NOMO-1 treated with dmso at 0.1 percent for 144 hours (cell line): Measurements from ENCODE around the gene TTYH3.
"Not testable (repeated sequence)": the region's sequence is repeated elsewhere in the genome, so short reads cannot be mapped to it uniquely, and the experiment has no call there.

Source experiments
- DNase-seq: peaks from one replicate; lab custom pipeline; 2025; ENCODE audit not compliant: unreplicated experiment; lab: John Stamatoyannopoulos, UW

The TTYH3 gene, protein sequence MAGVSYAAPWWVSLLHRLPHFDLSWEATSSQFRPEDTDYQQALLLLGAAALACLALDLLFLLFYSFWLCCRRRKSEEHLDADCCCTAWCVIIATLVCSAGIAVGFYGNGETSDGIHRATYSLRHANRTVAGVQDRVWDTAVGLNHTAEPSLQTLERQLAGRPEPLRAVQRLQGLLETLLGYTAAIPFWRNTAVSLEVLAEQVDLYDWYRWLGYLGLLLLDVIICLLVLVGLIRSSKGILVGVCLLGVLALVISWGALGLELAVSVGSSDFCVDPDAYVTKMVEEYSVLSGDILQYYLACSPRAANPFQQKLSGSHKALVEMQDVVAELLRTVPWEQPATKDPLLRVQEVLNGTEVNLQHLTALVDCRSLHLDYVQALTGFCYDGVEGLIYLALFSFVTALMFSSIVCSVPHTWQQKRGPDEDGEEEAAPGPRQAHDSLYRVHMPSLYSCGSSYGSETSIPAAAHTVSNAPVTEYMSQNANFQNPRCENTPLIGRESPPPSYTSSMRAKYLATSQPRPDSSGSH

DNA sequence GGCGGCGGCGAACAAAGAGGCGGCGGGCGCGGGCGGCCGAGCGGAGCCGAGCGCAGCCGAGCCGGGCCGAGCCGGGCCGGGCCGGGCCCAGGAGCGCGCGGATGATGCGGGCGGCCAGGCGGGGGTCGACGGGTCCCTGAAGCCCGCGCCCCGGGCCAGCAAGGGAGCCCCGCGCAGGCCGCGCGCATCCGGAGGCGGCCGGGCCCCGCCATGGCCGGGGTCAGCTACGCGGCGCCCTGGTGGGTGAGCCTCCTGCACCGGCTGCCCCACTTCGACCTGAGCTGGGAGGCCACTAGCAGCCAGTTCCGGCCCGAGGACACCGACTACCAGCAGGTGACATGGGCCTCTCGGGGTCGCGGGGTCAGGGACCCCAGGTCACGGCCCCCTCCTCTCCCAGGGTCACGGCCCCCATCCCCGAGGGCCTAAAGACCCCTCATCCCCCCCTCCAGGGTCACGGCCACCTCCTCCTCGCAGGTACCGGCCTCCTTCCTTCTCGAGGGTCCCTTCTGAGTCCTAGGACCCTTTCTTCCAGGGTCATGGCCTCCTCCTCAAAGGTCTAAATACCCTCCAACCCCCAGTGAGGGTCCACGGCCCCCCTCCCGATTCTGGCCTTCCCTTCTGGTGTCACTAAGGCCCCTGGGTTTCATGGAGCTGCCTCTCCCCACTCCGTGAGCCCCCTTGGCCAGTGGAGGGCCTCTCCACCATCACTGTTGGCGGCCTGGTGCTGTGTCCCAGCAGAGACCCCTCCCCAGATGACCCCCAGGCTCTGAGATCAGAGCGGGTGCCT, at the start of gene TTYH3:
Gene TTYH3, plus strand, starts transcription at position 41 of the 787 bp plus-strand sequence. Its CDS starts 170 bp downstream, at position 211.
- DNase-seq, result no peak

DNA sequence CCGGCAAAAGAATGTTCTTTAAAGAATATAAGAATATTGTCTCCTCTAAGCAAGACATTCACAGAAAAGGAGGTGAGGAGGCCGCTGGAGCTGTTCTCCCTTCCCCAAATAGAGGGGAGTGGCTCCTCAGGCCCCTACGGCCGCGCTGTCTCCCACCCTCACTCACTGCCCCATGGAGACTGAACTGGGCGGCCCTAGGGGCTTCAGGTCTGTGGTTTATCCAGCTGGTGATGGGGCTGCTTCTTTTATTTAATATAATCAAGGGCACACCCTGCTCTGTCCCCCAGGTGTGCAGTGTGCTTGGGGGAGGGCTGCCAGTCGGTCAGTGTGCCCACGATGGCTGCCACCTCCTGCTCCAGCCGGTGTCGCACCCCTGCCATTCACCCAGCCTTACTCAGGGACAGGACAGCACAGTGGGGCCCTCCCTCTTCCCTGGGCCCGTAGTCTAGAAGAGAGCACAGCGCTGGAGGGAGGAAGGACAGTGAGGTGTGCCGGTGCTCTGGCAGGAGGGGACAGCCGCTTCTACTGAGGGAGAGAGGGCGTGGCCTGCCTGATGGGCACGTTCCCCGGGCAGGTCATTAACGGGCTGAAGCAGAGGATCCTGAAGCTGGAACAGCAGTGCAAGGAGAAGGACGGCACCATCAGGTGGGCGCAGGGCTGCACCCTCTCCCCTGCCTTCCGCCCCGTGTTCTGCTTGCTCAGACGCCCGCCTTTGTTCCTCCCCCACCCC, 49.6 kb upstream of the TTYH3 start:
- no peak for DNase-seq

DNA sequence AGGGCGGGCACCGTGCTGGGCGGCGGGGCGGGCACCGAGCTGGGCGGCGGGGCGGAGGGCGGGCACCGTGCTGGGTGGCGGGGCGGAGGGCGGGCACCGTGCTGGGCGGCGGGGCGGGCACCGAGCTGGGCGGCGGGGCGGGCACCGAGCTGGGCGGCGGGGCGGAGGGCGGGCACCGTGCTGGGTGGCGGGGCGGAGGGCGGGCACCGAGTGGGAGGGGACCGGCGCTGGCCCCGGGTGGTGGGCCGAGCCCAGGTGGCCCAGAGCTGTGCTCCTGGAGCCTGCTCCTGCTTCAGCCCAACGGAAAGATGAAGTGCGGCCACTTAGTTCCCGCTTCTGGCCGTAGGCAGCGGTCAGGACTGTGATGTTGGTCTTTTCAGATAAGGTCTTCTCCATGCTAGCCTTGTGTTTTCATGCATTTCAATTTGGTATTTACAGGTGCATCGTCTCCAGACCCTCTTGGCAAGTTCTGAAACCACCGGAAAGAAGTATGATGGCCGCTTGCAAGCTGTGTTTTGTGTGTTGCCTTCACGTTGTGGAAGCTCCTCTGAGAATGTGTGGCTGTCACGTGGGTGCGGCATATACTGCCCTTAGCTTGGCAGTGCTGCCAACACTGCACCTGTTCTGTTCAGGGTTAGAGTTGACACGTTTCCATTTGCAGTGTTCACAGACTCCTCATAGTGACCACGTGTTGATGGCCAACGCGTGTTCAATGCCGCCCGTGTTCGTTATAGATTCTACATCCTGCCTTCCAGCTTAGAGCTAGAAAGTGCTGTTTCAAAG, 47.8 kb upstream of the TTYH3 start:
- DNase-seq, result no peak

DNA sequence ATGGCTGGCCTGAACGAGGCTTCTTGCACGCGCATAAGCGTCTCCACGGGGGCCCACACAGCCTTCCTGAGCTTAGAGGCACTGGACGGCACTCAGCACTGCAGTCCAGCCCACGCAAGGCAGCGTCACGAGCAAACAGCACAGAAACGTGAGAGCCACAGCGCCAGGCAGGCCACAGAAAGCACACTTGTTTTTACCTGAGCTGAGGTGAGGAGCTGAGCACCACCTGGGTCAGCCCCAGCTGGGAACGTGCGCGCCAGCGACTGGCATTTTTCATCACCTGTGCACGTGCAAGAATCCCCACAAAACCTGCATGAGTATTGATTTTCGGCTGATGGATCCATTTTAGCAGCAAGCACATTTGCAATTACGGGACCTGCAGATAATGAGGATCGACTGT, 46.3 kb upstream of the TTYH3 start:
- DNase-seq, result no peak

DNA sequence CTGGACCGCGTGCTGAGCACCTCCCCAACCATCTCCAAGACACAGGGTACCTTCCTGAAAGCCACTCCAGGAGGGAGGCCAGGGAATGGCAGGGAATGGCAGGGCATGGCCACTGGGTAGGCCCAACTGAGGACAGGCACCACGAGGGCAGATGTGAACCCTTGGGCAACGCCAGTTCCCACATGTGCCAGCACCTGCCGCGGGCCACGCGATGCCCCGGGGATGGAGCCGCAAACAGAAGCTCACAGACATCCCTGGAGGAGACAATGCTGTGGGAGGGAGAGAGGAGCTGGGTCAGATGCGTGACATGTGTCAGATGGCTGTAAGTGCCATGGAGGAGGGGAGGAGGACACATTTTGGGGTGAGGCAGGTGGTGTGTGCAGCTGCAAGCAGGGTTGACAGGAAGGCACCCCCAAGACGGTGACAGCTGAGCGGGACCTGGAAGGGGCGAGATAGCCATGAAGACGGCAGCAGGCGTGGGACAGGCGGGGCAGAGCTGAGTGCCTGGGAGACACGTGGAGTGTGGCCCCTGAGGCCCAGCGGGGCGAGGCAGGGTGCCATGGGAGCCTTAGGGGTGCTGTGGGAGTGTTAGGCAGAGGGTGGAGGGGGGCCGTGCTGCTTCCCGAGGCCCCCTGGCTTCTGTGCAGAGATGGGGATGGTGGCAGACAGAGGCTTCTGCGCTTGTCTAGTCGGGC, 45.3 kb upstream of the TTYH3 start:
- no peak for DNase-seq

DNA sequence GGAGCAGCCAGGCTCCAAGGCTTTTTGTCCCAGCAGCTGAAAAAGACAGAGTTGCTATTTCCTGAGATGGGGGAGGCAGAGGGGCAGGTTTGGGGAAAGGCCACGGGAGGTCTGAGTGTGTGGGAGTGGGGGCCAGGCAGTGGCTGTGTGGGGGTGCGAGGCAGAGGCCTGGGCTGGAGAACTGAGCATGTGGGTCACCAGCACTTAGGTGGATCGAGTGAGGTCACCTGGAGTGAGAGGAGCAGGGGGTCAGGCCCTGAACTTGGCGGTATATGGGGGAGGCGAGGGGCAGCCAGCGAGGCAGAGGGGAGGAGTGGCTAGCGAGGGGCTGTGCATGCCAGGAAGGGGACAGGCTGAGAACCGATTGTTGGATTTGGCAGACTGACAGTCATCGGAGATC, 44.7 kb upstream of the TTYH3 start:
- DNase-seq, result no peak

DNA sequence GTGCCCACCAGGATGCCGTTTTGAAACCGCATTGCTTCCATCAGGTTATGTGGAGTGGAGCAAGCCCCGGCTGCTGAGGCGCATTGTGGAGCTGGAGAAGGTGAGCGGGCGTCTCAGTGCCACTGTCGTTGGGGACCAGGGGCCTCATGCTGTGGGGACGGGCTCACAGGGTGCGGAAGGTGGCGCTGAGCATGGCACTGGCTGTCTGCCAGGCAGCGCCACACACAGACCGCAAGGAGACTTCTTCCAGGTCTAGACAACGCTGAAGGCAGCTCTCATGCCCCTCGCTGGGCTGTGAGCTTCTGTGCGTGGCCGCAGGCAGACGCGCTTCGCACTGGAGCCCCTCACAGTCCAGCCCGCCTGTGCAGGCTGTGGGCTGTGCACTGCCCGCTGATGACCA, 44.0 kb upstream of the TTYH3 start:
- no peak for DNase-seq

DNA sequence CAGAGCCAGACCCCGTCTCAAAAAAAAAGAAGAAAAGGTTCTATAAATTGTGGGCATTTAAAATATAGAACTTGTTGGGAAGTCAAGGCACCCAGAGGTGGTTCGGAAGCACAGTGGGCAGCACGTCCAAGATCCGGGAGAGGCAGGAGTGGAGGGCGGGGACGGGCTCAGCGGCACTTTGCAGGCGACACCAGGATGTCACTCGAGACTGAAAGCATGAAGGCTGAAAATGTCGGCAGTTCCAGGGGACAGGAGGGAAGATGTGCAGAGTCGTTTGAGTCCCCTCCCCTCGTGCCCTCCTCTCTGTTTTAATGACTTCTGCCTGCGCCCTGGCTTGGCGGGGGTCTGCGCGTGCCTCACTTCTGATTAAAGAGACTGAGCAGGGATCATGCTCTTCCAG, 42.4 kb upstream of the TTYH3 start:
- no peak for DNase-seq

DNA sequence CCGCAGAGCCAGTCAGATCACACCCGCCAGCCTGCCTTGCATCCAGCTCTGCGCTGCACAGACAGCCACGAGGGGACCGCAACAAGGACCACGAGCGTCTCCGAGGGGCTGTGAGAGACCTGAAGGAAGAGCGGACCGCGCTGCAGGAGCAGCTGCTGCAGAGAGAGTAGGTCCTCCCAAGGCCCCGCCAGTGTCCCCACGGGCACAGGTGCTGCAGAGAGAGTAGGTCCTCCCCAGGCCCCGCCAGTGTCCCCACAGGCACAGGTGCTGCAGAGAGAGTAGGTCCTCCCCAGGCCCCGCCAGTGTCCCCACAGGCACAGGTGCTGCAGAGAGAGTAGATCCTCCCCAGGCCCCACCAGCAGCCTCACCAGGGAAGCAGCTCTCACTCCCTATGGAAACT, 41.8 kb upstream of the TTYH3 start:
- not testable (repeated sequence) for DNase-seq

DNA sequence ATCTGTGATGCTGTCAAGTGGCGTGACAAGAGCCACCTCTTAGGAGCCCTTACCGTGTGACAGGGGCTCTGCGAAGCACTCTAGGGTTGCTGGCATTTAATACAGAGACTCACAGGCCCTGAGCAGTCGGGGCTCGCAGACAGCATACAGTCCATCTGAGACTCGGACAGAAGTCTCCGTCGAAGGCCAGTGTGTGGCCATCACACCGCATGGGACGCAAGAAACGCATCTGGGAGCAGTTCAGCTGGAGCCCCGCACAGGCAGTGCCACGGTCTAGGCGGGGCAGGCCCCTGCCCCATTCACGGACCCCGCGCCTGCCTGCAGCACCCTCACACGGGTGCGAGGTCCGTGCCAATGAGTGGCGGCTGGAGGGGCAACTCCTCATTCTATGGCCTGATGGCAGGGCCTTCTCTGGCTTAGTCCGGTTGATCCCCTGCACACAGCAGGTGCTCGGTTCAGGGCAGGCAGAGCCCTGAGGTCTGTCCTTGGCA, 39.4 kb upstream of the TTYH3 start:
- DNase-seq, result no peak

DNA sequence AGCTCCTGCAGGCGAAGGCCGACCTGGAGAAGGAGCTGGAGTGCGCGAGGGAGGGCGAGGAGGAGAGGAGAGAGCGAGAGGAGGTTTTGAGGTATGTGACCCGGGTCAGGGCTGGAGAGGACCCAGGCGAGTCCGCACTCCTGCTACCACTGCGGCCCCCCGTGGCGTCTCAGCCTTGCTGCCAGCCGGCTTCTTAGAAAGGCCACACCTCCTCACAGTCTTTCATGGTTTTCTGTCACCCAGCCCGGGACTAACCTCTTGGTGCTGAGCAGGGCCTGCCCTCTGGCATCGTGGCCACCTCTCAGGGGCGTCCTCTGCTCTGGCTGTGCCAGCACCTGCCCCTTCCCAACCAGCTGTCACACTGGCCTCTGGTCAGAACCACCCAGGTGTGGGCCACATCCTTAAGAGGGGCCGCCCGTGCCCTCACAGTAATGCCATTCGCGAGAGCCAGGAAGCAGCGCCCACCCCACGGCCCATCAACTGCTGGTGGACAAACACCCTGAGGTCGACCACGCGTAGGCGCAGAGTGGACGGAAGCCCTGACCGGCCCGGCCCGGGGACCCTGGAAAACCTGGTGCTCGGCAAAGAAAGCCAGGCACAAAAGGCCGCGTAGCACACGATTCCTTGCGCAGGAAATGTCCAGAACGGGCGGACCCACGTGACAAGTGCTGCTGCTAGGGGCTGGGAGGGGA, 38.6 kb upstream of the TTYH3 start:
- DNase-seq, result no peak

DNA sequence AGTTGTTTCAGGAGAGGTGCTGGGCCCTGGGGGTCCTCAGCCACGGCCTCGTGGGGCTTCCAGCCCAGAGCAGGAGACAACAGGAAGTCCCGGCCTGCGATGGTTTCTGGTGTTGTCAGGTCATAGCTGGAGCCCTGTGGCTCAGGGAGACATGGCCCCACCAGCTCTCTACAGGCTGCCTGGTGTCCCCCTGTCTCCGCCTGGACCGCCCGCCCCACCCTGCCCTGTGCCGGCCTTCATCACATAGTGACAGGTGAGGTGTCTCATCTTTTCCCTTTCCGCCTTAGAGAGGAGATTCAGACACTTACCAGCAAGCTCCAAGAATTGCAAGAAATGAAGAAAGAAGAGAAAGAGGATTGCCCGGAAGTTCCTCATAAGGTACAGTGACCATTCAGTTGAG, 37.2 kb upstream of the TTYH3 start:
- no peak for DNase-seq

DNA sequence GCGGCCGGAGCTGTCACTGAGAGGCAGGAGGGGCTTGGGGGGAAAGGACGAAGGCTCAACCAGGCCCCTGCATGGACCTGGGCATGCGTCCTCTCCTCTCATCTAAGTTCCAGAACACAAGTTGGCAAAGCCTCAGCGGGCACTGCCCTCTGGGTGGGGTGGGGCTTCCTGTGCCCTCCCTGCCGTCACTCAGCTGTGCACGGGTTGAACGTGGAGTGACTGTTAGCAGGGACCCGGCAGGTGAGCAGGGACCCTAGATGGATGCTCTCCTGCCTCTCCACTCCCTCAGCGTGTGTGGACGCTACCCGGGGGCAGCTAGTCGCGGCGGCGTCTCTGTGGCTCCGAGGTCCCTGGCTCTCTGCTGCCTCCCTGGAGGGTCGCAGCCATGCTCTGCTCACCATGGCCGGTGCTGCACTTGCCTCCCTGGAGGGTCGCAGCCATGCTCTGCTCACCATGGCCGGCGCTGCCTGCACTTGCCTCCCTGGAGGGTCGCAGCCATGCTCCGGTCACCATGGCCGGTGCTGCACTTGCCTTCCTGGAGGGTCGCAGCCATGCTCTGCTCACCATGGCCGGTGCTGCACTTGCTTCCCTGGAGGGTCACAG, 36.4 kb upstream of the TTYH3 start:
- no peak for DNase-seq

DNA sequence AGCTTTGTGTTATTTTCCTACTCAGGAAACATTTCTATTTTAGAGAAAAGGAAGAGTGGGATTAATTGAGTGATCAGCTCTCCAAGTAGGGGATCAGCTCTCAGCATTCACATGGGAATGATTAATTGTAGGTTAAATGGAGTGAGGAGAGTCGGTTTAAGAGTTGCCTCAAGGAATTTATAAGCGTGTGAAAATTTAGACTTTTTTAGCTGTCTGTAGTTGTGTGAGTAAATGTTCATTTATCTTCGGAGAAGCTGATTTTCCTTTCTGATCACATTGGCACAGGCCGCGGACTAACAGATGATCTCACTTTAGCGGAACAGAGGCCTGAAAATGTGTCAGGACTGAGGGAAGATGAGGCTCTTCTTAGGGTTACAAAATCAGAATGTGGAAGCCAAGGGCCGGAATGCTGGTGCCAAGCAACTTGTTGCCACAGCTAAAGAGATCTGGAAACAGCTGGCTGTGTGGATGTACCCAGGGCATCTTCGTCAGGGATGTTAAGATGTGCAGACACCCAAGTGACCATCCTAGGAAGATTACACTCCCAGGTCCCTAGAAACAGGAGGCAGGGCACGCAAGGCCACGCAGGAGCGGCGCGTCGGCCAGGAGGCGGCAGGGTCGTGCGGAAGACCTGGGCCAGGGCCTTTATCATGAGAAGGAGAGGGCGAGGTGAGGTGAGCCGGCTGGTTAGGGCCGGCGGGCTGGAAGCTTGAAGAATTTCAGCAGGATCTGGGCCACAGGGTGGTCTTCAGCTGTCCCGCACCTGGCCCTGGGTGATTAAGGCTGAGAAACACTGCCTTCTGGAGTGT, 35.1 kb upstream of the TTYH3 start:
- DNase-seq, result no peak

DNA sequence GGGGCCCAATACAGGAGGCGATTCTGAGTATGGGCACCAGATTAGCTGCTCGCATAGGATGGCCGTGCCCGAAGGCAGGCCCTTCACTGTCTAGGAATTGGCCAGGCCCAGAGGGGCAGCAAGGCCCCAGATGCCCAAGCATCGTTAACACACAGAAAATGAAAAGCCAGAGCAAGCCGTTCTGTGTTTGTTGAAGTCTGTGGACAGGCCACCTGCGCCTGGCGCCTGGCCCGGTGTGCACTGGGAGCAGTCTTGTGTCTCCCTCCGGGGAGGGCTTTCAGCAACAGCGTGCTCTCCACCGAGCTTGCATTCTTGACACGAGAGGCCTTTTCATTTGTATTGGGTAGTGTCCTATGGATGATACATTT, 34.5 kb upstream of the TTYH3 start:
- DNase-seq, result no peak

DNA sequence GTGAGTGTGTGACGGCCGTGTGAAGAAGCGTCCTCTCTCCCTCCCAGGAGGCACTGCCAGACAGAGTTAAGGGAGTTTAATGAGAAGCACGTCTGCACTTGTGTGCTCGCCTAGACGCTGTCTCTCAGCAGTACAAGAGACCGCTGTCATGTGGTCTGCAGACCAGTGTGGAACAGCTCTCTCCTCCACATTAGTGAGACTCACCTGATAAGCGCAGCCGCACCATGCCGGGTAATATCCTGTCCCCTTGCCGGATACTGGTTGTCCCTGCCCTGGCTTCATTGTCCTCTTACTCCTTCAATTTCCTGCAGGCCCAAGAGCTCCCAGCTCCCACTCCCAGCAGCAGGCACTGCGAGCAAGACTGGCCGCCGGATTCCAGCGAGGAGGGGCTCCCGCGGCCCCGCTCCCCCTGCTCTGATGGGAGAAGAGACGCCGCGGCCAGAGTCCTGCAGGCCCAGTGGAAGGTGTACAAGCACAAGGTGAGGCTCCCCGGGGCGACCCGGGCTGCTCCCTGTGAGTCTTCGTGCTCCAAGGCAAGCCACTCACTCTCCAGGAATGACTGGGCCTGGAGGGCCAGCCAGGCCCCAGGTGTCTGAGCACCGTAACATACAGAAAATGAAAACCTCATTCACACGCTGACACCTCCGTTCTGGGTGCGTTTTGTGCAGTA, 33.5 kb upstream of the TTYH3 start:
- DNase-seq, result no peak

DNA sequence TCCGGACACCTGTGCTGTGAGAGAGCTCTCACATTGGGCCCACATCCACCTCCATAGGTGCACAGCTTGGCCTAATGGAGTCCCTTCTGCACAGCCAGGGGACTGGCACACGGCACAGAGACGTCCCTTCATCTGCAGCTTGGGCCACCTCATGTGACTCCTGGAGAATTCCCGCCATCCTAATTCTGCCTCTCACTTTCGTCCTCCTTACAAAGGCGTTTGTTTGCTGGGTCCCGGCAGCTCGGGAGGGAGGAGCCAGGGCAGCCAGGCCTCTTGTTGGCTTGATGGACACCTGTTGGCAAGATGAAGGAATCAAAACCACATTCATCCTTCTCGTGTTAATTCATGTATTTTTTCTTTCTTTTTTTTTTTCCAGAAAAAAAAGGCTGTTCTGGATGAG, 30.7 kb upstream of the TTYH3 start:
- DNase-seq, result no peak

DNA sequence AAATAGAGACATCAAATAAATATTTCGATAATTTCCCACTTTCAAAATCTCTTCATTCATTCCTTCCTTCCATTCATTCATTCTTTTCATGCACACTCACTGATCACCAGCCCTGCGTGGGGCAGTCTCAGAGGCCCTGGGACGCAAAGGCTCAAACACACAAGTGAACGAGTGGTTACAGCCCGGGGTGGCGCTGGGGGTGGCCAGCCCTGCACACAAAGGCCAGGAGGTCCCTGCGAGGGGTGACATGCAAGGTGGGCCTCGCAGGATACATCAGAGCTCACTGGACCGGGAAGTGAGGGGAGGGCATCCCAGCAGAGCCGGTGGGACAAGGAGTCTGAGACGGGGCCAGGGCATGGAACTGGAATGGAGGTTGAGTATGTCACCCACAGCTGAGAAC, 29.9 kb upstream of the TTYH3 start:
- DNase-seq, result no peak
